ENCODE measurements around the gene DNAJC17. TPM values are rescaled to one million over a fixed set of nuclear protein-coding genes. Genes with fewer than 3 reads are reported as not detected.
A peak's percentile ranks its signal among the peaks of the same experiment; 100 is the strongest.

DNAJC17 gene
- polyA plus RNA-seq, 4 donors, result 41.0 to 95.9 (median 59.1) TPM

GRCh38 chr15:40796041-40796440 is 11.2 kb downstream of the DNAJC17 start:
- H3K27ac ChIP-seq (ENCODE audit: low read depth in 1 of 3, low read length in 2 of 3), result peak overlapping the region in 1 of 3 donors; percentile 59
- H3K27me3 ChIP-seq (ENCODE audit: control insufficient read depth in 3 of 3, insufficient read depth in 3 of 3, low read length in 3 of 3), result no peaks in the 10 kb centered on the region
- WGBS, 3 donors, result 66 to 79% (median 73%) methylated on average over 2 of the region's 2 CpGs
- peaks cover 4 to 10% (median 9%) of the 10 kb centered on the region in 3 donors for H3K4me1 ChIP-seq (ENCODE audit: control insufficient read depth in 3 of 3, insufficient read depth in 2 of 3, low read depth in 1 of 3, low read length in 2 of 3)
- no peak for FAIRE-seq
- no peak overlapping the region for H3K4me3 ChIP-seq (ENCODE audit: low read depth in 1 of 3, low read length in 3 of 3)
- H3K36me3 ChIP-seq (ENCODE audit: control insufficient read depth in 3 of 3, insufficient read depth in 2 of 3, low read depth in 1 of 3, low read length in 3 of 3), result peaks cover 0 to 23% (median 0%) of the 10 kb centered on the region in 3 donors
- peak in 1 of 2 donors; percentile 33 for DNase-seq
- H3K9me3 ChIP-seq (ENCODE audit: control insufficient read depth in 2 of 2, insufficient read depth in 1 of 2, low read depth in 1 of 2, low read length in 1 of 2), result peaks cover 0 to 4% of the 10 kb centered on the region in 2 donors

- WGBS, 3 donors, result 32 to 61% (median 35%) methylated on average over 9 of the region's 9 CpGs
- peaks cover 4 to 15% (median 10%) of the 10 kb centered on the region in 3 donors for H3K4me1 ChIP-seq (ENCODE audit: control insufficient read depth in 3 of 3, insufficient read depth in 2 of 3, low read depth in 1 of 3, low read length in 2 of 3)
- peaks cover 0 to 23% (median 0%) of the 10 kb centered on the region in 3 donors for H3K36me3 ChIP-seq (ENCODE audit: control insufficient read depth in 3 of 3, insufficient read depth in 2 of 3, low read depth in 1 of 3, low read length in 3 of 3)
- H3K27ac ChIP-seq (ENCODE audit: low read depth in 1 of 3, low read length in 2 of 3), result peak overlapping the region; percentile 67 to 78 (median 74)
- DNase-seq, result peak; percentile 83 to 100
- no peaks in the 10 kb centered on the region for H3K27me3 ChIP-seq (ENCODE audit: control insufficient read depth in 3 of 3, insufficient read depth in 3 of 3, low read length in 3 of 3)
- FAIRE-seq, result no peak
- H3K4me3 ChIP-seq (ENCODE audit: low read depth in 1 of 3, low read length in 3 of 3), result no peak overlapping the region
- peaks cover 0 to 4% of the 10 kb centered on the region in 2 donors for H3K9me3 ChIP-seq (ENCODE audit: control insufficient read depth in 2 of 2, insufficient read depth in 1 of 2, low read depth in 1 of 2, low read length in 1 of 2)
Measured at GRCh38 chr15:40793216-40793989, 13.9 kb downstream of the DNAJC17 start.

GRCh38 chr15:40792394-40792793 is 14.9 kb downstream of the DNAJC17 start:
- Histone ChIP-seq H3K4me3 (ENCODE audit: low read depth in 1 of 3, low read length in 3 of 3) (no peak overlapping the region), H3K4me1 (ENCODE audit: control insufficient read depth in 3 of 3, insufficient read depth in 2 of 3, low read depth in 1 of 3, low read length in 2 of 3) (peaks cover 4 to 18% (median 15%) of the 10 kb centered on the region in 3 donors), H3K9me3 (ENCODE audit: control insufficient read depth in 2 of 2, insufficient read depth in 1 of 2, low read depth in 1 of 2, low read length in 1 of 2) (peaks cover 0 to 4% of the 10 kb centered on the region in 2 donors), H3K36me3 (ENCODE audit: control insufficient read depth in 3 of 3, insufficient read depth in 2 of 3, low read depth in 1 of 3, low read length in 3 of 3) (peaks cover 0 to 21% (median 0%) of the 10 kb centered on the region in 3 donors), H3K27me3 (ENCODE audit: control insufficient read depth in 3 of 3, insufficient read depth in 3 of 3, low read length in 3 of 3) (no peaks in the 10 kb centered on the region), H3K27ac (ENCODE audit: low read depth in 1 of 3, low read length in 2 of 3) (no peak overlapping the region)
- 76 to 83% (median 78%) methylated on average over 3 of the region's 3 CpGs for WGBS, 3 donors
- DNase-seq (no peak), FAIRE-seq (no peak)

GRCh38 chr15:40790718-40791117 is 16.6 kb downstream of the DNAJC17 start:
- no peak for DNase-seq
- Histone ChIP-seq H3K4me1 (ENCODE audit: control insufficient read depth in 3 of 3, insufficient read depth in 2 of 3, low read depth in 1 of 3, low read length in 2 of 3) (peaks cover 4 to 32% (median 13%) of the 10 kb centered on the region in 3 donors), H3K4me3 (ENCODE audit: low read depth in 1 of 3, low read length in 3 of 3) (no peak overlapping the region), H3K36me3 (ENCODE audit: control insufficient read depth in 3 of 3, insufficient read depth in 2 of 3, low read depth in 1 of 3, low read length in 3 of 3) (peaks cover 0 to 24% (median 0%) of the 10 kb centered on the region in 3 donors), H3K27me3 (ENCODE audit: control insufficient read depth in 3 of 3, insufficient read depth in 3 of 3, low read length in 3 of 3) (no peaks in the 10 kb centered on the region), H3K9me3 (ENCODE audit: control insufficient read depth in 2 of 2, insufficient read depth in 1 of 2, low read depth in 1 of 2, low read length in 1 of 2) (peaks cover 0 to 4% of the 10 kb centered on the region in 2 donors), H3K27ac (ENCODE audit: low read depth in 1 of 3, low read length in 2 of 3) (no peak overlapping the region)
- WGBS, 3 donors, result 67 to 77% (median 74%) methylated on average over 3 of the region's 3 CpGs
- no peak for FAIRE-seq

GRCh38 chr15:40789999-40790398 is 17.3 kb downstream of the DNAJC17 start:
- no peak for FAIRE-seq
- Histone ChIP-seq H3K36me3 (ENCODE audit: control insufficient read depth in 3 of 3, insufficient read depth in 2 of 3, low read depth in 1 of 3, low read length in 3 of 3) (peaks cover 0 to 24% (median 0%) of the 10 kb centered on the region in 3 donors), H3K4me3 (ENCODE audit: low read depth in 1 of 3, low read length in 3 of 3) (no peak overlapping the region), H3K4me1 (ENCODE audit: control insufficient read depth in 3 of 3, insufficient read depth in 2 of 3, low read depth in 1 of 3, low read length in 2 of 3) (peaks cover 4 to 35% (median 15%) of the 10 kb centered on the region in 3 donors), H3K9me3 (ENCODE audit: control insufficient read depth in 2 of 2, insufficient read depth in 1 of 2, low read depth in 1 of 2, low read length in 1 of 2) (peaks cover 0 to 4% of the 10 kb centered on the region in 2 donors), H3K27me3 (ENCODE audit: control insufficient read depth in 3 of 3, insufficient read depth in 3 of 3, low read length in 3 of 3) (no peaks in the 10 kb centered on the region), H3K27ac (ENCODE audit: low read depth in 1 of 3, low read length in 2 of 3) (no peak overlapping the region)
- WGBS, 3 donors, result 90 to 99% (median 96%) methylated on average over 8 of the region's 8 CpGs
- DNase-seq, result no peak

- Histone ChIP-seq H3K27ac (ENCODE audit: low read depth in 1 of 3, low read length in 2 of 3) (peak overlapping the region in 1 of 3 donors; percentile 25), H3K4me1 (ENCODE audit: control insufficient read depth in 3 of 3, insufficient read depth in 2 of 3, low read depth in 1 of 3, low read length in 2 of 3) (peaks cover 4 to 35% (median 15%) of the 10 kb centered on the region in 3 donors), H3K9me3 (ENCODE audit: control insufficient read depth in 2 of 2, insufficient read depth in 1 of 2, low read depth in 1 of 2, low read length in 1 of 2) (peaks cover 0 to 4% of the 10 kb centered on the region in 2 donors), H3K27me3 (ENCODE audit: control insufficient read depth in 3 of 3, insufficient read depth in 3 of 3, low read length in 3 of 3) (no peaks in the 10 kb centered on the region), H3K36me3 (ENCODE audit: control insufficient read depth in 3 of 3, insufficient read depth in 2 of 3, low read depth in 1 of 3, low read length in 3 of 3) (peaks cover 0 to 22% (median 0%) of the 10 kb centered on the region in 3 donors), H3K4me3 (ENCODE audit: low read depth in 1 of 3, low read length in 3 of 3) (no peak overlapping the region)
- 81 to 91% (median 85%) methylated on average over 3 to 5 of the region's 5 CpGs for WGBS, 3 donors
- no peak for DNase-seq
- no peak for FAIRE-seq
Measured at GRCh38 chr15:40789119-40789518, 18.2 kb downstream of the DNAJC17 start.

- DNase-seq (no peak), FAIRE-seq (no peak)
- Histone ChIP-seq H3K4me3 (ENCODE audit: low read depth in 1 of 3, low read length in 3 of 3) (no peak overlapping the region), H3K36me3 (ENCODE audit: control insufficient read depth in 3 of 3, insufficient read depth in 2 of 3, low read depth in 1 of 3, low read length in 3 of 3) (peaks cover 0 to 29% (median 0%) of the 10 kb centered on the region in 3 donors), H3K27ac (ENCODE audit: low read depth in 1 of 3, low read length in 2 of 3) (peak overlapping the region; percentile 58 to 94 (median 74)), H3K9me3 (ENCODE audit: control insufficient read depth in 2 of 2, insufficient read depth in 1 of 2, low read depth in 1 of 2, low read length in 1 of 2) (no peaks in the 10 kb centered on the region), H3K4me1 (ENCODE audit: control insufficient read depth in 3 of 3, insufficient read depth in 2 of 3, low read depth in 1 of 3, low read length in 2 of 3) (peaks cover 3 to 24% (median 15%) of the 10 kb centered on the region in 3 donors), H3K27me3 (ENCODE audit: control insufficient read depth in 3 of 3, insufficient read depth in 3 of 3, low read length in 3 of 3) (no peaks in the 10 kb centered on the region)
- 41 to 59% (median 43%) methylated on average over 6 of the region's 6 CpGs for WGBS, 3 donors
Measured at GRCh38 chr15:40787991-40788390, 19.3 kb downstream of the DNAJC17 start.

DNA sequence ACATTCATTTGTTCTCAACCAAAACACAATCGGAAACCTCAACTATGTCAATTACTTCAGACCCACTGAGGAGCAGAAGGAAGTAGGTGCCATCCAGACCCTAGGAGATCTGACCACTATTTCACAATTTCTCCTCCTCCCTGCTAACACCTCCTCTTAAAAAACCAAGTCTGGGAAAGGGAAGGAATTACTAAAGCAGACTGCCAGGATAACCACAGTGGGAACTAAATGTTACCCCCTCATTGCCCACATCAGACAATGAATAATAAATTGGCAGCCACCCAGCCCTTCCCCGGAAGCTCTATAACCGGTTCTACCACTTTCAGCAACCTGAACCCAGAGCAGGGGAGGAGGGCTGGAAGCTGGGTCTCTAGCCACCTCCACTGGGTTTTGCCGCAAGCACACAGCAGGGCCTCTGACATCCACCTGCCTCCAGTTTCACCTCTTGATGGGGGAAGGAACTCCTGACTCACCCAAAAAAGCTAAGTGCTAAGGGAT is 19.9 kb downstream of the DNAJC17 start:
- no peak for FAIRE-seq
- H3K27me3 ChIP-seq (ENCODE audit: control insufficient read depth in 3 of 3, insufficient read depth in 3 of 3, low read length in 3 of 3), result no peaks in the 10 kb centered on the region
- peaks cover 3 to 24% (median 13%) of the 10 kb centered on the region in 3 donors for H3K4me1 ChIP-seq (ENCODE audit: control insufficient read depth in 3 of 3, insufficient read depth in 2 of 3, low read depth in 1 of 3, low read length in 2 of 3)
- peak overlapping the region; percentile 58 to 94 (median 74) for H3K27ac ChIP-seq (ENCODE audit: low read depth in 1 of 3, low read length in 2 of 3)
- H3K4me3 ChIP-seq (ENCODE audit: low read depth in 1 of 3, low read length in 3 of 3), result no peak overlapping the region
- H3K9me3 ChIP-seq (ENCODE audit: control insufficient read depth in 2 of 2, insufficient read depth in 1 of 2, low read depth in 1 of 2, low read length in 1 of 2), result no peaks in the 10 kb centered on the region
- 2 to 25% (median 10%) methylated on average over 4 of the region's 4 CpGs for WGBS, 3 donors
- DNase-seq, result peak; percentile 86 to 90
- H3K36me3 ChIP-seq (ENCODE audit: control insufficient read depth in 3 of 3, insufficient read depth in 2 of 3, low read depth in 1 of 3, low read length in 3 of 3), result peaks cover 0 to 27% (median 0%) of the 10 kb centered on the region in 3 donors
